ENCODE data around the gene AADAC.
"Not testable (repeated sequence)": the region's sequence is repeated elsewhere in the genome, so short reads cannot be mapped to it uniquely, and the experiment has no call there.

The AADAC gene

DNA sequence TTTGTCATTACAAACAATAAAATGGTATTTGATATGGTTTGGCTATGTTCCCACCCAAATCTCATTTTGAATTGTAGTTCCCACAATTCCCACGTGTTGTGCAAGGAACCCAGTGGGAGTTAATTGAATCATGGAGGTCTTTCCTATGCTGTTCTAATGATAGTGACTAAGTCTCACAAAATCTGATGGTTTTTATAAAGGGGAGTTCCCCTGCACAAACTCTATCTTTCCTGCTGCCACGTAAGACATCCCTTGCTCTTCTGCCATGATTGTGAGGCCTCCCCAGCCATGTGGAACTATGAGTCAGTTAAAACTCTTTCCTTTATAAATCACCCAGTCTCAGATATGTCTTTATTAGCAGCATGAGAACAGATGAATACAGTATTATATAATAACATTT, 15.4 kb upstream of the AADAC start:
- no peak for DNase-seq

DNA sequence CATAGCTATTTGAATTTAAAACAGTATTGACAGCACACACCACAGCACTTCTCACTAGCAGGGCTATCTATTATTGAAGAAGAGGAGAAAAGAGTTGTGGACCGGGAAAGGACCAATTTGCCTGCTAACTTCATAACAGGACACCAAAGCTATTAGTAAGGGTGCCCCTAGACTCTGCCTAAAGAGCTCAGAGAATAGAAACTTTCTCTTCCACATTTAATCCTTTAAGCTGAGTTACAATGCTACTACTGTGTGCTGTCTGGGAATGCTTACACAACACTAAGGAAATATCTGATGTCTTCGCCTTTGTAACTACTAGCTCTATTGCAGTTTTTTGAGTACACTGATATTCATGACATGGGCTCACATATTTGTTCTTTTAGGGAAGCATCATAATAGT, 13.5 kb upstream of the AADAC start:
- DNase-seq = no peak

DNA sequence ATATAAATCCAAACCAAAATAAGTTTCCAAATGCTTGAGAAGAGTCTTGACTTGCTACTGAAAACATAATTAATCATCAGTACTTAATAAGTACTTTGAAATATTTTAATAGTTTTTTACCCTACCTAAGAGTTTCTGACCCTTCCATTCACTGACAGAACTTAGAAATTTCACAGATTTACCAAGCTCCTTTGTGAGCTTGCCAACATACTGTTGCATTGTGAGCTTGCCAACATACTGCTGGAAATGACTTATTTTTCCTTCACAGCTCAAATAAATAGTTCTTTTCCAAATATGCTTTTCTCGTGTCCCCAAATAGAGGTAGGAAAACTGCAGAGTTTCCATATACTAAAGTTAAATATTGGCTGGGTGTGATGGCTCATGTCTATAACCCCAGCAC, 9.6 kb upstream of the AADAC start:
- DNase-seq = no peak

DNA sequence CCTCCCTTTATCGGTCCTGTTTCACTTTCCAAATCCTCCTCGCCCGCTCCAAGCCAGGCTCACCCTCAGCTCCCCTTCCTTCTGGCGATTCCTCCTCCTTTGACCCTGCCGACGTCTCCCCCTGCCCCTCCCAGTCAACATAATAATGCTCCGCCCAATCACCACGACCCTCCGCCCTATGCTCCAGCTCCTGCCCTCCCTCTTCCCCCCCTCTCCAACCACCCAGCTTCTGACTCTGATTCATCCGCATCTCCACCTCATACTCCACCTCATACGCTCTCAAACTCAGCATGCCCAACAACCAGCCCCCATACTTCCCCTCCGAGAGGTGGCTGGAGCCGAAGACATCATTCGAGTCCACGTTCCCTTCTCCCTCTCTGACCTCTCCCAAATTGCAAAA, 7.1 kb upstream of the AADAC start:
- DNase-seq = no peak

DNA sequence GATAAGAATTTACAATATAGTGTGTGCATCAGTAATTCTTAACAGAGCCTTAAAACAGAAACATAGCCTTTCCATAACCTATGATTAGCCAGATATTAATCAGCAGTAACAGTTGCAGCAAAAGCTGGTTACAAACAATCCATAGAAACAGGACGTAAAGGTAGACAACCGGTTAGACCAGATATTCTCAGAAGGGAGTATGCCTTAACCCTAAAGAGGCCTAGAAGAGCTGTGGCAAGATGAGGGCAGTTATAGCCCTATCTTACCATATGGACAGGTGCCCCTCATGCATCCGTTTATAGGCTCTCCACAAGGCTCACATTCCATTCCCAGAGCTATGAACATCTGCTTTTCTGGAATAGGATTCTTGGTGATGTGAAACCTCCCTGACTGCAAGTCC, 5.0 kb upstream of the AADAC start:
- DNase-seq = not testable (repeated sequence)

DNA sequence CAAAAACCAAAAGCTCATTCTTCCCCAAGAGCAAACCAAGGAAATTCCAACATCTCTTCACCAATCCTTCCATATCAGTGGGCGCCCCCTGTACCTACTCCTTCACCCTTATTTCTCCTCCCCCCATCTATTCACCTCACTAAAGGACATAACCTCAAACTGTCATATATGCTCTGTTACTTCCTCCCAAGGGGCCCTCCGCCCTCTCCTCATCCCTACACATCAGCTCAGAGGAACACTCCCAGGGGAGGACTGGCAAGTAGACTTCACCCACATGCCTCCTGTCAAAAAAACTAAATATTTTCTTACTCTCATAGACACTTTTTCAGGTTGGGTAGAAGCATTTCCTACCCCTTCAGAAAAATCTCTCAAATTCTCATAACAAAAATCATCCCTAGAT, 2.4 kb upstream of the AADAC start:
- DNase-seq = no peak

DNA sequence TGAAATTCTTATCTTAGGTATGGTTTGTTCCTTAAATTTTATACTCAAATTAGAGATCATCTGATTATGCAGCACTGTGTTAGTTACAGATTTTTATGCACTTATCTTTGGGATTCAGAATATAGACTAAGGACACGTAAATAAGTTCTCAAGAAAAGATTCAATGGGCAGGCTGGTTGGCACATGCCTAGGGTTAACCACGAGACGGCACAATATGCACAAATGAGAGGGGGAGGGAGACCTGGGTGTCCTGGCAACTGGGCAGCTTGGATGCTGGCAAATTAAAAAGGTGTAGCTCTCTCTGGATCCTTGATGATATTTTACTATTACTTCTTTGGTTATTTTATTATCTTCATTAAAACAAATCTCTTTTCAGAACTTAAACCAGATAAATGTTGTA, 672 bp downstream of the AADAC start:
- DNase-seq = no peak

DNA sequence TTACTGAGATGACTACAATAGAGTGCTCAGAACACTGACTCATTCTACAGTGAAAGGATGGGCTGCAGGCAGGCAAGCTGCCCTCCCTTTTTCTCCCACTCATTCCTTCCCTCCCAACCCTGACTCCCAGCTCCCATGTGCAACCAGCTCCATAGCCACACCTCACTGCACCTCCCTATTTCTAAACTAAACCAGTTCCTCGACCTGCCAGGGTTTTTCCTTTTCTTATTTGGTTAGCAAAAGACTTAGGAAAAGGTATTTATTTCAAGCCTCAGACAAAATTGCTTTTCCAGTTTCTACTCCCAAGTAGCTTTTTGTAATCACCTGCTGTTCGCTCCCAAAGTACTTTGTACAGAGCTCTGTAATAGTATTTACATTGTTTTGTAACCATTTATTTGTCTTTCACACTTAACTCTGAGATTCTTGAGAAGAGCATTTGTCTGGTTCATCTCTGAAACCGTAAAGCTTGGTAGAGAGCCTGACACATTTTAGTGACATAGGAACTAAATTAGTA, 2.2 kb downstream of the AADAC start:
- DNase-seq = no peak

DNA sequence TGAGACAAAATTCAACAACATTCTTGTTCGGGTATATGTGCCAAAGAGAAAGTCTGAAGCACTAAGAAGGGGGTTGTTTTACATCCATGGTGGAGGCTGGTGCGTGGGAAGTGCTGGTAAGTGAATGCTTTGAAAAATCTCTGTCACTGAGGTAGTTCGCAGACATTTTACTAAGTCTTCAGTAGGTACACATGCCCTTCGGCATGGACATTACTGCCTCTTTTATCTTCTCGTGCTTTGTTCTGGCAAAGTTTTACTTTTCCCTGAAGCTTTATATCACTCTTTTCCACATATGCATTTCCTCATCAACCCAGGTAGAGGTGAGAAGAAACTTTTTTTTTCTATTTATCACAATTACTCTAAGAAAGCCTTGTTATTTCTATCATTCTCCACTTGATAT, 3.6 kb downstream of the AADAC start:
- no peak for DNase-seq

DNA sequence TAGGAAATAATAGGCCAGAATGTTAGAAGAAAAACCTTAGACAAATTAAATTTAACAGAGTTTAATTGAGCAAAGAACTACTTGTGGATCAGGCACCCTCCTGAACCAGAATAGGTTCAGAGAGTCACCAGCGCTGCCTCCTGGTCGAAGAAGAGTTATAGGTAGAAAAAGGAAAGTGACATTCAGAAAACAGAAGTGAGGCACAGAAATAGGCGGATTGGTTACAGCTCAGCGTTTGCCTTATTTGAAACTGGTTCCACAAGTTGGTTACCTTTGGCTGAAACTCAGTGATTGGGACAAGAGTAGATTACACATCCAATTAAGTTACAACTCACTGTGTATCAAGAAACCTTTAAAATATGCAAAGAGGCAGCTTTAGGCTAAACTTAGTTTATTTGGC, 4.4 kb downstream of the AADAC start:
- DNase-seq = no peak

DNA sequence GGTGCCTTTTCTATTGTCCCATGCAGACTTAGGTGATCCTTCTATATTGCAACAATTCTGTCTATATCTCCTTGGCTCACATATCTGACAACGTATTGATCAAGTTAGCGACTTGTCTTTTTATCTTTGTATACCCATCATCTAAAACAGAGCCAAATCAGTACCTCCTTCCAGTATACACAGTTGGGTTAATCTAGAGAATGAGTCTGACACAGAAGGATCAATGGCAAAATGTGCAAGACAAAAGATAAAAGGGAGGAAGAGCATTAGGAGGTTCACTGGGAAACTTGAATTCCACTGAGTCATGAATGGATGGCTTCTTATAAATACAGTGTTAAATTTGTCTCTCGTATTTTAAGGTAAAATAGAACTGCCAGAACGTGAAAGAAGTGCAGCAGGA, 6.0 kb downstream of the AADAC start:
- no peak for DNase-seq

DNA sequence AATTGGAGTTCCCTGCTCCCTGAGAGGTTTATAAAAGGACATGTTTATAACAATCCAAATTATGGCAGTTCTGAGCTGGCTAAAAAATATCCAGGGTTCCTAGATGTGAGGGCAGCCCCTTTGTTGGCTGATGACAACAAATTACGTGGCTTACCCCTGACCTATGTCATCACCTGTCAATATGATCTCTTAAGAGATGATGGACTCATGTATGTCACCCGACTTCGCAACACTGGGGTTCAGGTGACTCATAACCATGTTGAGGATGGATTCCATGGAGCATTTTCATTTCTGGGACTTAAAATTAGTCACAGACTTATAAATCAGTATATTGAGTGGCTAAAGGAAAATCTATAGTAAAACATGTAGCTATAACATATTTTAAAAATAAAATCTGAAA, 13.9 kb downstream of the AADAC start:
- no peak for DNase-seq

DNA sequence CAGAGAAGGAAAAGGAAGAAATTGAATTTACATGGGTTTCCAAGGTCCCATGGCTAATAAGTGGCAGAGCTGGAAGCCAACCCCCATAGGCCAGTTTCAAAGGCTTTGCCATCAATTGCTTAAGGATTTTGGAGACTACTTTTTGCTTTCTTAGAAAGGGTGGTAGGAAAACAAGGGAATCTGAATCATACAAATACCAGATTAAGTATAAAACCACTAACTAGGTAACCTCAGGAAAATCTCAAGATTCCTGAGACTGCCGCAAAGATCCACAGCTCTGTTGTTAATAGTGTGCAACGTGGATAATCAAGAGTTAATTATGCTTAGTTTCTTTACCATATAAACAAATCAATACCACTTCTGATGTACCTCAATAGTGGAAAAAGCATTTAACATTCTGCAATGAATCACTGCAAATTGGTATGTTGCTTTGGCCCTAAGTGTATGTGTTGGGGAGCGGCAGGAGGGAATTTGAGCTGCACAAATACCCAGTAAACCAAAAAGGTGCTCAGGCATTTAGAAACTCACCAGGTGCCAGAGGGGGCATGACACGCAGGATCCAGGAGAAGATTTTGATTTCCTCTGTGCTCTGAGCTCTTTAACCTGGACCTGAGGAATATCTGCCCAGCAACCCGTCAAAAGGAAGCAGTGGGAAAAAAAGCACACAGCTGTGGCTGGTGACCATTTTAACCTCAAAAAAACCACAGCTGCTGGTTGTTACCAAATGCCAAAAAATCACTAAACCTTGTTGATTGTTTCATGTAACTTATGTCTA, 22.0 kb downstream of the AADAC start:
- no peak for DNase-seq

DNA sequence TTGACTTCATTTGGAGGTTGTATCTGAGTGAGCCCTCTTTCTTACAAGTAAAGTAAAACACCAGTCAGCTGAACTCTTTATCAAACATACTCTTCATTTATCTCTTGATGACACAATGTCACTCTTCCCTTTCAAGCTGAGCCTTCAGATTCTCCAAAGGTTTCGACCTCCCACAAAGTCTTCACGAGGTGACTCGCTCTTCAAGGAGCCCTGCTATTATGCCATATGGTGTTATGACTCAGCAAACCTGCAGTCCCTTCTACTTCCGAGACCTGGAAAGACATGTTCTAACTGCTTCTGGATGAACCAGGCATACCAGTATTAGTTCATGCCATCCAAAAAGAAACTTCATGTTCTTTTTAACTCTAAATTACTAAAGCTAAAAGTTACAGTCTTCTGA, 23.1 kb downstream of the AADAC start:
- DNase-seq = no peak

DNA sequence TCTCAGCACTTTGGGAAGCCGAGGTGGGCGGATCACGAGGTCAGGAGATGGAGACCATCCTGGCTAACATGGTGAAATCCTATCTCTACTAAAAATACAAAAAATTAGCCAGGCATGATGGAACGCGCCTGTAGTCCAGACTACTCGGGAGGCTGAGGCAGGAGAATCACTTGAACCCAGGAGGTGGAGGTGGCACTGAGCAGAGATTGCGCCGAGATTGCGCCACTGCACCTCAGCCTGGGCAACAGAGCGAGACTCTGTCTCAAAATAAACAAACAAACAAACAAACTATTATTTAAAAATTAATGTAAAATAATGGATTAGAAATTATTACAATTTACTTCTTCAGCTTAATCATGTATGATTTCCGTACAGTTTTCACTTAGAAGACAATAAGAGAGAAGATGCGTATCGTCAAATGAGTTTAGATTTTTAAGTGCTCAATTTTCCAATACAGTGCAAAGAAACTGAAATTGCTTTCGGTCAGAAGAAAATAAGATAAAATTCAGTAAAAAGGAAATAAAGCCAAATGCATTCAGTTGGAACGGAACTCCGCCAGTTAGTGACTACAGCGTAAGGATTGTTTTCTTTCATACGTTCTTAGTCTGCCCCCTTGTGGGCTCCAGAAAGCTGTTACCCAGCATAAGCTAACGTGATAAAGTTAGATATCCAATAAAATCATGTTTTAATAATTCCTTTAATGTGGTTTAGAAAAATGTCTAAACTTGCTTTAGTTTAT, 24.8 kb downstream of the AADAC start:
- DNase-seq = peak; percentile 4 to 19

DNA sequence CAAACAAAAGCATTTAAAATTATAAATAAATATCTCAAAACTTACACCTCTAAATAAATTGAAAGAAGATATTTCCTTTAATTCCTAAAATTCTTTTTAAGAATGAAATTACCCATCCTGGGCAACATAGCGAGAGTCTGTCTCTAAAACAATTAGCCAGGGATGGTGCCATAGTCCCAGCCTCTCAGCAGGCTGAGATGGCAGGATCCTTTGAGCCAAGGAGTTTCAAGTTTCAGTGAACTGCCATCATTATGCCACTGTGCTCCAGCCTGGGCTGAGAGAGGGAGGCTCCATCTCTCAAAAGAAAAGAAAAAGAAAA, 25.4 kb downstream of the AADAC start:
- DNase-seq = no peak

DNA sequence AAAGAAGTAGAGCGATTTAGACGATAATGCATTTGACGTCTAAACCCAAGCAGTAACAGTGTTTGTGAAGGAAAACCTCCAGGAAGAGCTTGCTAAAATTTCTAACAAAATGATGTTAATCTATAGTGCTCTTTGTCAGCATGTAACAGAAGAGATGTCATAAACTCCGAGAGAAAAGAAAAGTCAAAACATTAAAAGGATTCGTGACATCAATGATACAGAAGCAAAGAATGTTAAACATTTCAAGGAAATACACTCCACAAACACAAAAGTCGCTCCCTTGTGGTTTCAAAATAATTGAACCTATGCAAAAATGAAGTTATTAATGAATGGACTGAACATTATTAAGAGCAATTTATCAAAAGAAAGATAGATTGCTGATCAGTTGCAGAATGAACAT, 27.9 kb downstream of the AADAC start:
- no peak for DNase-seq

DNA sequence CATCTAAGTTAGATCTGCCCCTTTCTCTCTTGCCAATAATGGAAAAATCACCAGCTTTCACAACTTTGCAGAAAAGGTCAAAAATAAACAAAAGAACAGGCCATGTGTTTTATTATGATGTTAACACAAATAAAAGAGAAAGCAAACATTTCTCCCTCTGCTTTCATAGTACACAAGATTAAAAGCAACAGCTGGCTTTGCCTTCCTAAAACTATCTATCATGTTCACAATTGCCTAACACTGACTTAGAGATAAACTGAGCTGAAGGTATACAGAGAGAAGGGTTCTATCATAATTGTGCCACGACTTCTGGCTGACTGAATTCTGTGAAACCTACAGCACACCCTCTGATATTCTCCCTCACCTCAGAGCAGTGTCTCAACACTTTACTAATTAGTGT, 29.4 kb downstream of the AADAC start:
- DNase-seq = no peak

DNA sequence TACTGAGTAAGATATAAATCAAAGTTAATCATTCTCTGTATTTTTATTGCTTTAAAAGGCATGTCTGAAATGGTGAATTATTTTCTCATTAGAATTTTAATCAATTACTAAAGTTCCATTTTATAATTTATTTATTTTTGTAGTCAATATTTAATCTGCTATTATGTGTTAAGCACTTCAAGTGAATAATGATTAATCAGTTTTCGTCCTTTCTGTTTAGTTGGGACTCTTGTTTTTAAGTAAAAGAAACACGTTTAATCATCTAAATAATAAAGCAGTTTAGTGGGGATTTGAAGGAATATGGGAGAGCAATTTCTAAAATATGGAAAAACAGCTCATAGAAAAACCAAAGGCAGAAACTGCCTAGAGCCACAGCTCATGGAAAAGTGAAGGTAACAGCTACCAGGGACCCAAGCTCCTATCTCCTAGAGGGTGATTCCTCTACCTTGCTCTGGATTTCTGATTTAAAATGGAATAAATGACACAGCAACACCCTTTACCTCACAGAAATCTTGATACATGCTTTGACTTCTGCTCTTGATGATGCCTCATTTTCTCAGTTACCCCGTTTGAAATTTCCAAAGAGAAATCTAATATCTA, 31.5 kb downstream of the AADAC start:
- no peak for DNase-seq

DNA sequence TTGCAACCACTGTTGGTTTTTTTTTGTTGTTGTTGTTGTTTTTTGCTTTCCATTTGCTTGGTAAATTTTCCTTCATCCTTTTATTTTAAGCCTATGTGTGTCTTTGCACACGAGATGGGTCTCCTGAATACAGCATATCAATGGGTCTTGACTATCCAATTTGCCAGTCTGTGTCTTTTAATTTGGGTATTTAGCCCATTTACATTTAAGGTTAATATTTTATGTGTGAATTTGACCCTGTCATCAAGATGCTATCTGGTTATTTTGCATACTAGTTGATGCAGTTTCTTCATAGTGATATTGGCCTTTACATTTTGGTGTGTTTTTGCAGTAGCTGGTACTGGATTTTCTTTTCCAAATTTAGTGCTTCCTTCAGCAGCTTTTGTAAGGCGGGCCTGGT, 36.1 kb downstream of the AADAC start:
- DNase-seq = not testable (repeated sequence)

DNA sequence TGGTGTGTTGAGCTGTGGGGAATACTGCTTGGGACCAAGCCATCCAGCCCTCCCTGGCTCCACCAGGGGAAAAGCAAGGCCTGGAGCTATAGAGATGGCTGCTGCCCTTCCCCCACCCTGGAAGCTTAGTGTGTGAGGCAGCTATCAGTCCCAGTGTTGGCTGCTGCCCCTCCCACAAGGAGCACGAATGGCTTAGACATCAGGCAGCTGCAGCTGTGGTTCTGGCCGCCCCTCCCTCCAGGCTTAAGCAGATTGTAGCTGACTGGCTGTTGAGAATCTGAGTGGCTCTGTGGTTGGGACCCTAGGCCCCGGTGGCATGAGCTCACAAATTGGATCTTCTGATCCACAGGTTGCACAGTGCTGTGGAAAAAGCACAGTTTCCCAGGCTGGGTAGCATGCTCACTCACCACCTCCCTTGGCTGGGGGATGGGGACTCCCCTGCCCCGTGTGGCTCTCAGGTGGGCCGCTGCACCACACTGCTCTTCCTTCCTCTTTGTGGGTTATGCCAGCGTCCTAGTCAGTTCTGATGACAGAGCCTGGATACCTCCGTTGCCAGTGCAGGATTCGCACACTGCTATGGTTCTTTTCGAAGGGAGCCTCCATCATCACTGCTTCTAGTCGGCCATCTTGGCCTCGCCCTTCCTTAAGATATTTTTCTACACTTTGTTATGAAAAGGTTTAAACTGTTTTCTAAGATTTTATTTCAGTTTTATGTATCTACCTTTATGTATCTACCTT, 38.3 kb downstream of the AADAC start:
- DNase-seq = no peak

DNA sequence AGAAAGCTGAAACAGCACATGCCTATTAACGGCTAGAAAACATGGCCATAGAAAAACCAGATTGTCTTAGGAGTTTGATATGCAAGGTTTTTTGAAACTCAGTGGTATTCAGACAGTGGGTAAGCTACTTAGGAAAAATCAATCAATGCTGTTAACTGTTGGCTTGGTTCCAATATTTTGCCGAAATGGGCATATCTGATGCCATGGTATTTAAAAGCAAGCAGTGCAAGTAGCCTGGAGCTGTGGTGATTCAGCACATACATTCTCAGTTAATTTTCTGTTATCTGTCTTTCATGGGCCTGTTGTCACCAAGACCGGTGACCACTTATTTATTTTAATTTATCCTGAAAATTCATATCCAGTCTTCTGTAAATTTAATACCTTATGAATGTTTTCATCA, 42.2 kb downstream of the AADAC start:
- DNase-seq = no peak

DNA sequence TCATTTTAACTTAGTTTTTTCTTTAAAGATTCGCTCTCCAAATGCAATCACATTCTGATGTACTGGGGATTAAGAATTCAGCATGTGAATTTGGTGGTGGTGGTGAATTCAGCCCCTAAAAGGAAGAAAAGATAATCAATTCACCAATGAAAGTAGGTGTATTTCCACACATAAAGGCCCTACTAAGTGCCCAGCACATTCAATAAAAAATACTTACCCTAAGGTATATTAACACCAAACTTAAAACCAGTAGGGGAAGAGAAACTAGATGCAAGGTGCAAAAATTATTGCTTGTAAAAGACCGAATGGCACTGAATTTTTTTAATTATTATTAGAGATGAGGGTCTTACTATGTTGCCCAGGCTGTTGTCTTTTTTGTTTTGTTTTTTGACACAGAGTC, 42.7 kb downstream of the AADAC start:
- no peak for DNase-seq

DNA sequence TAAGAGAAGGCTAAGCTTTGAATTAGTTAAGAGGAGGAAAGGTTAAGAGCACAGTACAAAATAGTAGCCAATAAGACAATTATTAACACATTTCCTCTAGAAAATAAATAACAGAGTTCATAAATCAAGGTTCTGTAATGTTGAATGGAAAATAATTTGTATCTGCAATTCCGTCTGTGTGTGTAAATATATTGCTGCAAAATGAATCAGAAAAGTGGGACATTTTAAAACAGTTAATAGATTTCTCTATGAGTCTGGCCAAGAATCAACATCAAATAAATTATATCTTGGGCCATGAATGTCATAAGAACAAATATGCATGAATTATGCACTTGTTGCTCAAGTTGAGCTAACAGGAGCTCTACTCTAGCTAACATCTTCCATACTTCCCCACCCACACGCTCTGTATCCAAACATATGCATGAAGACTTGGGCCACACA, 45.3 kb downstream of the AADAC start:
- DNase-seq = no peak

Data from activated CD4-positive, alpha-beta T cell treated with anti-CD3 and anti-CD28 coated beads for 4 hours (primary cell).